ENCODE results near the gene GBE1. TPM values are rescaled to one million over a fixed set of nuclear protein-coding genes. Genes with fewer than 3 reads are reported as not detected.

The GBE1 gene
- total and polyA plus RNA-seq, 11 donors: 32.3 to 204 (median 95.9) TPM

GRCh38 chr3:81490541-81491288, 270.7 kb downstream of the GBE1 start:
- ATAC-seq: peak; percentile 55 to 92 (median 90)
- Histone ChIP-seq H3K4me1 (peaks cover 0 to 29% (median 8%) of the 10 kb centered on the region in 12 donors), H3K9me3 (peaks cover 0 to 9% (median 0%) of the 10 kb centered on the region in 12 donors), H3K36me3 (peaks cover 0 to 12% (median 0%) of the 10 kb centered on the region in 9 donors), H3K4me3 (no peak overlapping the region), H3K27me3 (no peaks in the 10 kb centered on the region), H3K27ac (peak overlapping the region in 2 of 12 donors; percentile 30 to 31)
- intact Hi-C loops (cut with DNase I): loop anchor here in 4 of 10 donors (5.0 to 10.0 kb wide), 3 partner anchors 152 to 642 kb away; partner anchors contain the start of gene GBE1 (in 1 of the 4)
- 32 to 35% (median 34%) methylated on average over 7 of the region's 7 CpGs for WGBS, 4 donors
- TF ChIP-seq POLR2A (IDR thresholded peaks at IDR 0.05) (no peak), CTCF (IDR thresholded peaks at IDR 0.05) (peak; percentile 63 to 82 (median 70))
- DNase-seq: peak; percentile 41 to 84 (median 71)

- WGBS, 4 donors: 59 to 68% (median 61%) methylated on average over 5 of the region's 5 CpGs
- H3K4me3 ChIP-seq: peak overlapping the region in 3 of 12 donors; percentile 10 to 25 (median 19)
- H3K27ac ChIP-seq: peak overlapping the region in 3 of 12 donors; percentile 11 to 40 (median 24)
- peaks cover 0 to 12% (median 0%) of the 10 kb centered on the region in 9 donors for H3K36me3 ChIP-seq
- TF ChIP-seq POLR2A (IDR thresholded peaks at IDR 0.05) (no peak), CTCF (IDR thresholded peaks at IDR 0.05) (no peak)
- intact Hi-C loops (cut with DNase I): loop anchor here in 1 of 10 donors (10.0 kb wide), 1 partner anchor 649 kb away; no protein-coding TSS in a partner anchor
- DNase-seq (no peak), ATAC-seq (peak; percentile 28 to 88 (median 76))
- H3K4me1 ChIP-seq: peaks cover 0 to 24% (median 12%) of the 10 kb centered on the region in 12 donors
- H3K27me3 ChIP-seq: no peaks in the 10 kb centered on the region
- peaks cover 0 to 9% (median 0%) of the 10 kb centered on the region in 12 donors for H3K9me3 ChIP-seq
Measured at GRCh38 chr3:81485444-81485865, 276.0 kb downstream of the GBE1 start.

GRCh38 chr3:81484520-81484919, 276.9 kb downstream of the GBE1 start:
- peaks cover 0 to 24% (median 12%) of the 10 kb centered on the region in 12 donors for H3K4me1 ChIP-seq
- peaks cover 0 to 9% (median 0%) of the 10 kb centered on the region in 12 donors for H3K9me3 ChIP-seq
- ATAC-seq (peak; percentile 37 to 87 (median 50)), DNase-seq (no peak)
- H3K27me3 ChIP-seq: no peaks in the 10 kb centered on the region
- H3K27ac ChIP-seq: peak overlapping the region in 1 of 12 donors; percentile 11
- no peak for TF ChIP-seq CTCF (IDR thresholded peaks at IDR 0.05)
- TF ChIP-seq POLR2A (IDR thresholded peaks at IDR 0.05): no peak
- intact Hi-C loops (cut with DNase I): loop anchor here in 1 of 10 donors (10.0 kb wide), 1 partner anchor 650 kb away; no protein-coding TSS in a partner anchor
- WGBS, 4 donors: 51 to 57% (median 53%) methylated on average over 5 of the region's 5 CpGs
- H3K4me3 ChIP-seq: no peak overlapping the region
- H3K36me3 ChIP-seq: peaks cover 0 to 11% (median 0%) of the 10 kb centered on the region in 9 donors

- H3K4me1 ChIP-seq: peaks cover 0 to 30% (median 13%) of the 10 kb centered on the region in 12 donors
- H3K27ac ChIP-seq: no peak overlapping the region
- peak; percentile 7 to 61 (median 36) for ATAC-seq
- peaks cover 0 to 2% (median 0%) of the 10 kb centered on the region in 12 donors for H3K9me3 ChIP-seq
- WGBS, 4 donors: 55 to 66% (median 65%) methylated on average over 3 of the region's 3 CpGs
- peaks cover 0 to 2% (median 0%) of the 10 kb centered on the region in 9 donors for H3K36me3 ChIP-seq
- intact Hi-C loops (cut with DNase I): loop anchor here in 1 of 10 donors (10.0 kb wide), 1 partner anchor 652 kb away; no protein-coding TSS in a partner anchor
- no peak for DNase-seq
- TF ChIP-seq CTCF (IDR thresholded peaks at IDR 0.05) (no peak), POLR2A (IDR thresholded peaks at IDR 0.05) (no peak)
- no peak overlapping the region for H3K4me3 ChIP-seq
- no peaks in the 10 kb centered on the region for H3K27me3 ChIP-seq
Measured at GRCh38 chr3:81483046-81483445, 278.4 kb downstream of the GBE1 start.
